DND-41 (cell line): ENCODE measurements around the gene CHID1.

ENCODE experiments used
- ATAC-seq: fragments of 200-7000 bp; cut with Tn5 transposase; 3 replicates; pipeline ENCODE4 v1.9.1; 2021; ENCODE audit warnings: low read depth; ENCODE audit not compliant: insufficient read depth
- DNase-seq: peaks from one replicate; pipeline ENCODE4 v3.0.0-alpha.2; 2020
- H2AFZ ChIP-seq: 2 replicates; pipeline ENCODE4 v1.6.0; 2012; ENCODE audit warnings: low read depth, low read length
- H3K27ac ChIP-seq: 2 replicates; pipeline ENCODE4 v1.5.1; 2012; ENCODE audit warnings: low read length, inconsistent platforms
- H3K27me3 ChIP-seq: fragments of 200-600 bp; sonication (generic); 2 replicates; pipeline ENCODE4 v1.6.0; 2012; ENCODE audit warnings: low read length, mild to moderate bottlenecking, inconsistent platforms; ENCODE audit not compliant: insufficient read depth, poor library complexity
- H3K36me3 ChIP-seq: 2 replicates; pipeline ENCODE4 v1.5.1; 2012; ENCODE audit warnings: low read length, inconsistent platforms; ENCODE audit not compliant: insufficient read depth
- H3K4me1 ChIP-seq: 2 replicates; pipeline ENCODE4 v1.5.1; 2012; ENCODE audit warnings: mild to moderate bottlenecking, low read length; ENCODE audit not compliant: insufficient read depth
- H3K4me2 ChIP-seq: 2 replicates; pipeline ENCODE4 v1.6.0; 2012; ENCODE audit warnings: mild to moderate bottlenecking, moderate library complexity, low read length, inconsistent platforms; ENCODE audit not compliant: insufficient read depth
- H3K4me3 ChIP-seq, 2 experiments: fragments of 200-600 bp in 1 of 2; shearing (Covaris generic) in 1 of 2; 2 replicates each; pipeline ENCODE4 v1.5.1; 2012 to 2016; ENCODE audit warnings: inconsistent platforms in 2 of 2, low read length in 2 of 2, mild to moderate bottlenecking in 2 of 2, low read depth in 1 of 2, moderate library complexity in 1 of 2
- H3K79me2 ChIP-seq: 2 replicates; pipeline ENCODE4 v1.6.0; 2012; ENCODE audit warnings: low read length, inconsistent platforms; ENCODE audit not compliant: insufficient read depth
- H3K9ac ChIP-seq: 2 replicates; pipeline ENCODE4 v1.6.0; 2012; ENCODE audit warnings: low read depth, mild to moderate bottlenecking, inconsistent platforms, low read length, moderate library complexity
- H3K9me3 ChIP-seq: 2 replicates; pipeline ENCODE4 v1.5.1; 2012; ENCODE audit warnings: low read length, moderate library complexity, mild to moderate bottlenecking, inconsistent platforms; ENCODE audit not compliant: insufficient read depth, severe bottlenecking
- H4K20me1 ChIP-seq: 2 replicates; pipeline ENCODE4 v1.6.0; 2012; ENCODE audit warnings: low read length; ENCODE audit not compliant: insufficient read depth
- CTCF ChIP-seq: IDR thresholded peaks from 2 replicates; pipeline ENCODE4 v1.5.1; 2012; ENCODE audit warnings: borderline replicate concordance, low read length, moderate library complexity, mild to moderate bottlenecking; ENCODE audit not compliant: poor library complexity, severe bottlenecking; ENCODE audit errors: extremely low read depth
- EZH2 ChIP-seq: IDR thresholded peaks from 3 replicates; pipeline ENCODE4 v1.6.1; 2012; ENCODE audit warnings: borderline replicate concordance, low read depth, mild to moderate bottlenecking, moderate library complexity, low read length, inconsistent platforms; ENCODE audit not compliant: severe bottlenecking

Gene CHID1

DNA sequence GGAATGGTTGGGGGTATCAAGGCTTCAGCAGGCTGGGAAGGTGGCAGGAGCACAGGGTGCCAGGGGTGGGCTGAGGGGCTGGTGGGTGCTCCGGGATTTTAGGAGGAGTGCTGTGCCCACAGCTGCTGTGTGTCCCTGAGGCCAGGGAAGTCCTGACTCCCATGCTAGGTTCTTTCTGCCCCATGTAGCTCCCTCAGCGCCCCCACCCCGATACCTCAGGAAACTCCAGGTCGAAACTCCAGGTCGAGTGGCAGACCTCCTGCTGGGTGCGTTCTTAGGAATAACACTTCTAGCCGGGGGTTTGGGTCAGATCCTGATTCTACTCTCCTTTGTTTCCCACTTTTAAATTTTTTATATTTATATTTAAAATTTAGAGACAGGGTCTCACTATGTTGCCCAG is 23.3 kb upstream of the CHID1 start:
- Histone ChIP-seq H3K9me3 (no peaks in the 10 kb centered on the region), H3K9ac (no peak overlapping the region), H3K27ac (no peak overlapping the region), H3K4me2 (no peak overlapping the region), H4K20me1 (peaks cover 48% of the 10 kb centered on the region), H3K79me2 (peaks cover 83% of the 10 kb centered on the region), H2AFZ (no peak overlapping the region), H3K36me3 (no peaks in the 10 kb centered on the region), H3K4me1 (no peaks in the 10 kb centered on the region), H3K27me3 (no peaks in the 10 kb centered on the region), H3K4me3 (no peak overlapping the region)
- ATAC-seq (no peak), DNase-seq (no peak)
- TF ChIP-seq CTCF (no peak), EZH2 (no peak)

GRCh38 chr11:933142-933851 is 22.7 kb upstream of the CHID1 start:
- Histone ChIP-seq H3K36me3 (peaks cover 3% of the 10 kb centered on the region; the same call in 1 of the 2 replicates), H3K4me3 (no peak overlapping the region), H3K79me2 (peaks cover 85% of the 10 kb centered on the region), H3K27ac (no peak overlapping the region), H4K20me1 (peaks cover 53% of the 10 kb centered on the region), H3K4me1 (peaks cover 4% of the 10 kb centered on the region; the same call in 1 of the 2 replicates), H3K27me3 (no peaks in the 10 kb centered on the region), H3K4me2 (no peak overlapping the region), H3K9me3 (no peaks in the 10 kb centered on the region), H2AFZ (no peak overlapping the region), H3K9ac (no peak overlapping the region; the same call in 1 of the 2 replicates)
- TF ChIP-seq EZH2 (no peak), CTCF (no peak)
- no peak for DNase-seq
- no peak for ATAC-seq

- Histone ChIP-seq H4K20me1 (peaks cover 44% of the 10 kb centered on the region; the same call in 1 of the 2 replicates), H3K36me3 (peaks cover 9% of the 10 kb centered on the region; the same call in 1 of the 2 replicates), H3K4me3 (no peak overlapping the region), H2AFZ (no peak overlapping the region), H3K9me3 (no peaks in the 10 kb centered on the region), H3K4me1 (peaks cover 12% of the 10 kb centered on the region), H3K27ac (no peak overlapping the region), H3K79me2 (peaks cover 85% of the 10 kb centered on the region), H3K9ac (no peak overlapping the region), H3K4me2 (no peak overlapping the region), H3K27me3 (no peaks in the 10 kb centered on the region)
- TF ChIP-seq EZH2: no peak
- no peak for TF ChIP-seq CTCF
- ATAC-seq (no peak), DNase-seq (no peak)
These were observed 21.8 kb upstream of the CHID1 start for GRCh38 chr11:932435-932834.
